IMR-90 (cell line): Measurements from ENCODE around the gene ASPG. TPM values are rescaled to one million over a fixed set of nuclear protein-coding genes. Genes with fewer than 3 reads are reported as not detected.

Experiments
- ATAC-seq: fragments of 200-7000 bp; cut with Tn5 transposase; 2 replicates; pipeline ENCODE4 v1.9.1; 2020; ENCODE audit warnings: low read depth, mild to moderate bottlenecking, moderate library complexity
- BruUV-seq: library from RNA; stranded (reverse); fragments of 400-500 nt; replicated peaks from 2 replicates; lab custom pipeline; 2021; lab: Mats Ljungman, UMichigan
- CTCF ChIA-PET: fragments of 300-600 bp; formaldehyde crosslinking; extraction: SDS; loops from one replicate; lab custom pipeline; 2021; ENCODE audit warnings: antibody characterized with exemption; lab: Yijun Ruan, JAX
- POLR2A ChIA-PET: fragments of 300-600 bp; sonication (Branson Sonifier 250); formaldehyde crosslinking; loops from one replicate; lab custom pipeline; 2022; ENCODE audit warnings: antibody characterized with exemption; ENCODE audit not compliant: unreplicated experiment; lab: Charles Lee
- DNase-seq: peaks from one replicate; pipeline ENCODE4 v3.0.0; 2013
- H2AFZ ChIP-seq: replicated peaks from 2 replicates; pipeline ENCODE3; 2013; ENCODE audit warnings: low read length, mild to moderate bottlenecking; ENCODE audit not compliant: poor library complexity
- H2AK5ac ChIP-seq: 2 replicates; pipeline ENCODE4 v1.6.1; 2013; ENCODE audit warnings: low read depth, low read length, inconsistent platforms
- H2AK9ac ChIP-seq: replicated peaks from 2 replicates; pipeline ENCODE3; 2013; ENCODE audit warnings: mild to moderate bottlenecking, low read depth, low read length, moderate library complexity; ENCODE audit not compliant: poor library complexity
- H2BK120ac ChIP-seq: 2 replicates; pipeline ENCODE4 v1.6.1; 2013; ENCODE audit warnings: low read depth, low read length, inconsistent platforms
- H2BK15ac ChIP-seq: 3 replicates; pipeline ENCODE4 v1.6.1; 2013; ENCODE audit warnings: low read depth, low read length, inconsistent platforms
- H2BK20ac ChIP-seq: 2 replicates; pipeline ENCODE4 v1.6.1; 2013; ENCODE audit warnings: low read depth, mild to moderate bottlenecking, inconsistent platforms, low read length, moderate library complexity
- H2BK5ac ChIP-seq: 2 replicates; pipeline ENCODE4 v1.6.1; 2013; ENCODE audit warnings: mild to moderate bottlenecking, low read depth, low read length, inconsistent platforms; ENCODE audit not compliant: poor library complexity, severe bottlenecking
- H3K14ac ChIP-seq: replicated peaks from 2 replicates; pipeline ENCODE4 v1.6.1; 2013; ENCODE audit warnings: low read depth, low read length, inconsistent platforms
- H3K18ac ChIP-seq: 2 replicates; pipeline ENCODE4 v1.6.1; 2013; ENCODE audit warnings: low read depth, low read length, control low read depth
- H3K23ac ChIP-seq: 2 replicates; pipeline ENCODE4 v1.6.1; 2013; ENCODE audit warnings: low read depth, low read length, inconsistent platforms
- H3K27ac ChIP-seq: 2 replicates; pipeline ENCODE4 v1.5.1; 2013; ENCODE audit warnings: mild to moderate bottlenecking, control low read depth, low read length; ENCODE audit not compliant: insufficient read depth
- H3K27me3 ChIP-seq: 2 replicates; pipeline ENCODE4 v1.6.1; 2013; ENCODE audit warnings: low read length; ENCODE audit not compliant: control insufficient read depth, insufficient read depth
- H3K36me3 ChIP-seq: 2 replicates; pipeline ENCODE4 v1.6.1; 2013; ENCODE audit warnings: low read length, mixed read lengths; ENCODE audit not compliant: control insufficient read depth, insufficient read depth
- H3K4ac ChIP-seq: 2 replicates; pipeline ENCODE4 v1.6.1; 2013; ENCODE audit warnings: low read depth, low read length, inconsistent platforms
- H3K4me1 ChIP-seq: 2 replicates; pipeline ENCODE4 v1.6.1; 2013; ENCODE audit warnings: low read length, mixed read lengths; ENCODE audit not compliant: control insufficient read depth, insufficient read depth
- H3K4me2 ChIP-seq: 2 replicates; pipeline ENCODE4 v1.6.1; 2013; ENCODE audit warnings: low read depth, mild to moderate bottlenecking, control low read depth, low read length, moderate library complexity
- H3K4me3 ChIP-seq: 2 replicates; pipeline ENCODE4 v1.5.1; 2013; ENCODE audit warnings: low read depth, mild to moderate bottlenecking, control low read depth, low read length, moderate library complexity; ENCODE audit not compliant: insufficient read depth
- H3K56ac ChIP-seq: 2 replicates; pipeline ENCODE4 v1.6.1; 2013; ENCODE audit warnings: low read length, inconsistent platforms; ENCODE audit not compliant: insufficient read depth; ENCODE audit errors: extremely low read depth
- H3K79me1 ChIP-seq, 2 experiments: 2 replicates each; pipeline ENCODE4 v1.6.1; 2013; ENCODE audit warnings: low read length in 2 of 2, inconsistent platforms in 1 of 2, low read depth in 1 of 2
- H3K9ac ChIP-seq: 2 replicates; pipeline ENCODE4 v1.6.1; 2013; ENCODE audit warnings: low read depth, low read length, control low read depth
- H3K9me1 ChIP-seq: 2 replicates; pipeline ENCODE4 v1.6.1; 2013; ENCODE audit warnings: low read length, inconsistent platforms; ENCODE audit not compliant: insufficient read depth
- H3K9me3 ChIP-seq: 2 replicates; pipeline ENCODE4 v1.6.1; 2013; ENCODE audit warnings: low read length; ENCODE audit not compliant: control insufficient read depth, insufficient read depth
- H4K20me1 ChIP-seq: 2 replicates; pipeline ENCODE4 v1.6.1; 2013; ENCODE audit warnings: low read length, inconsistent platforms; ENCODE audit not compliant: insufficient read depth
- H4K5ac ChIP-seq: 2 replicates; pipeline ENCODE4 v1.6.1; 2013; ENCODE audit warnings: mild to moderate bottlenecking, low read depth, low read length, control low read depth
- H4K8ac ChIP-seq, 2 experiments: 2 replicates each; pipeline ENCODE4 v1.6.1; 2013; ENCODE audit warnings: low read depth in 2 of 2, low read length in 2 of 2, control low read depth in 1 of 2, inconsistent platforms in 1 of 2
- H4K91ac ChIP-seq: 2 replicates; pipeline ENCODE4 v1.6.1; 2013; ENCODE audit warnings: low read depth, low read length, inconsistent platforms; ENCODE audit not compliant: insufficient read depth
- BHLHE40 ChIP-seq: fragments of 150-350 bp; IDR thresholded peaks from 2 replicates; pipeline ENCODE4 v1.6.1; 2016; ENCODE audit warnings: mild to moderate bottlenecking, low read depth, low read length
- CEBPB ChIP-seq: IDR thresholded peaks from 2 replicates; pipeline ENCODE4 v1.6.1; 2012; ENCODE audit warnings: low read depth, low read length, improper control_type of control experiment
- CHD1 ChIP-seq: IDR thresholded peaks from 2 replicates; pipeline ENCODE4 v1.6.1; 2012; ENCODE audit warnings: low read depth, low read length, improper control_type of control experiment
- CTCF ChIP-seq: conservative IDR thresholded peaks from 2 replicates; pipeline ENCODE4 v1.5.1; 2012; ENCODE audit warnings: mild to moderate bottlenecking, low read depth, low read length, improper control_type of control experiment
- ELK1 ChIP-seq: fragments of 150-350 bp; IDR thresholded peaks from 2 replicates; pipeline ENCODE4 v1.6.1; 2016; ENCODE audit warnings: low read depth, mild to moderate bottlenecking, low read length, moderate library complexity, borderline replicate concordance
- FOS ChIP-seq: fragments of 150-350 bp; IDR thresholded peaks from 2 replicates; pipeline ENCODE4 v1.6.1; 2016; ENCODE audit warnings: low read depth, low read length
- MAFK ChIP-seq: IDR thresholded peaks from 2 replicates; pipeline ENCODE4 v1.6.1; 2012; ENCODE audit warnings: low read depth, low read length, improper control_type of control experiment
- MAZ ChIP-seq: IDR thresholded peaks from 2 replicates; pipeline ENCODE4 v1.6.1; 2012; ENCODE audit warnings: low read depth, mild to moderate bottlenecking, low read length, improper control_type of control experiment, moderate library complexity, borderline replicate concordance
- MXI1 ChIP-seq: IDR thresholded peaks from 2 replicates; pipeline ENCODE4 v1.6.1; 2012; ENCODE audit warnings: low read depth, mild to moderate bottlenecking, low read length, moderate library complexity, borderline replicate concordance
- NFE2L2 ChIP-seq: fragments of 150-350 bp; IDR thresholded peaks from 2 replicates; pipeline ENCODE4 v1.6.1; 2016; ENCODE audit warnings: low read depth, mild to moderate bottlenecking, low read length
- POLR2A ChIP-seq: IDR thresholded peaks from 2 replicates; pipeline ENCODE4 v1.6.1; 2012; ENCODE audit warnings: mild to moderate bottlenecking, low read depth, low read length
- RAD21 ChIP-seq: IDR thresholded peaks from 2 replicates; pipeline ENCODE4 v1.6.1; 2012; ENCODE audit warnings: low read length, improper control_type of control experiment
- RCOR1 ChIP-seq: IDR thresholded peaks from 2 replicates; pipeline ENCODE4 v1.6.1; 2012; ENCODE audit warnings: mild to moderate bottlenecking, low read length, improper control_type of control experiment; ENCODE audit not compliant: insufficient replicate concordance
- RFX5 ChIP-seq: IDR thresholded peaks from 2 replicates; pipeline ENCODE4 v1.8.0; 2012; ENCODE audit warnings: low read depth, mild to moderate bottlenecking, low read length, moderate library complexity
- SMC3 ChIP-seq: fragments of 150-350 bp; IDR thresholded peaks from 2 replicates; pipeline ENCODE4 v1.6.1; 2016; ENCODE audit warnings: low read depth, mild to moderate bottlenecking, antibody characterized with exemption, low read length, moderate library complexity
- USF2 ChIP-seq: fragments of 150-350 bp; IDR thresholded peaks from 2 replicates; pipeline ENCODE4 v1.6.1; 2017; ENCODE audit warnings: mild to moderate bottlenecking, antibody characterized with exemption, low read length, low read depth
- WGBS, 2 experiments: methylation state at CpG; one replicate each; pipeline versions ENCODE4 v1.1.5 to v1.1.7; 2013; ENCODE audit warnings: missing lambda C conversion rate in 2 of 2; ENCODE audit not compliant: insufficient read length in 1 of 2; ENCODE audit errors: extremely low coverage in 2 of 2; 5-methylcytosine and 5-hydroxymethylcytosine counted together
- dilution Hi-C: fragments of 300-500 bp; cut with HindIII; formaldehyde crosslinking; loops from one replicate; pipeline ENCODE4 v1.14.3; 2018; ENCODE audit warnings: low sequenced_read_pairs; ENCODE audit not compliant: unreplicated experiment
- in situ Hi-C: fragments of 300-500 bp; cut with MboI; formaldehyde crosslinking; loops from 3 replicates; pipeline ENCODE4 v1.14.3; 2019; ENCODE audit warnings: low sequenced_read_pairs, inconsistent platforms, mixed read lengths
- intact Hi-C: fragments of 100-400 bp; cut with micrococcal nuclease; formaldehyde crosslinking; loops from 2 replicates; pipeline ENCODE4 v1.10.0; 2022
- polyA plus RNA-seq, 3 experiments: library from polyadenylated mRNA; depleted of rRNA; stranded (reverse); fragments of >200 nt; gene quantifications; 2 replicates each; pipeline ENCODE4 v1.2.3, GENCODE V29; 2012; ENCODE audit warnings: low replicate concordance in 1 of 3
- total RNA-seq: library from RNA; depleted of rRNA; stranded (reverse); fragments of >200 nt; gene quantifications from 2 replicates; pipeline ENCODE4 v1.2.3, GENCODE V29; 2012

The ASPG gene
- total and polyA plus RNA-seq, 2 of the 4 experiments (the other 2 are of a cell fraction): not detected

GRCh38 chr14:104151026-104151381, 65.5 kb downstream of the ASPG start:
- Histone ChIP-seq H3K4me1 (no peaks in the 10 kb centered on the region), H3K4me3 (no peak overlapping the region), H3K9me3 (no peaks in the 10 kb centered on the region; the same call in 1 of the 2 replicates), H3K79me1 (no peaks in the 10 kb centered on the region), H2AK9ac (no peak overlapping the region), H3K56ac (no peak overlapping the region), H3K36me3 (no peaks in the 10 kb centered on the region), H3K23ac (no peak overlapping the region), H2AK5ac (no peak overlapping the region), H3K27me3 (no peaks in the 10 kb centered on the region), H3K14ac (no peak overlapping the region), H2BK5ac (no peak overlapping the region), H3K9me1 (no peaks in the 10 kb centered on the region), H3K9ac (no peak overlapping the region), H3K4ac (no peak overlapping the region), H4K5ac (no peak overlapping the region), H4K91ac (no peak overlapping the region), H4K20me1 (no peaks in the 10 kb centered on the region), H2BK15ac (no peak overlapping the region), H3K4me2 (no peak overlapping the region), H2AFZ (no peak overlapping the region), H2BK120ac (no peak overlapping the region), H2BK20ac (no peak overlapping the region), H3K18ac (no peak overlapping the region), H3K27ac (no peak overlapping the region), H4K8ac (no peak overlapping the region)
- in situ Hi-C loops (no loop called here), dilution Hi-C loops (no loop called here), intact Hi-C loops (no loop called here)
- ChIA-PET CTCF (no interaction called here), POLR2A (no interaction called here)
- DNase-seq: no peak
- WGBS, 2 experiments: no CpG with 5 or more reads among the region's 5 CpGs
- no peak for TF ChIP-seq BHLHE40
- TF ChIP-seq MAZ: no peak
- no peak for TF ChIP-seq POLR2A
- no peak for TF ChIP-seq RCOR1
- TF ChIP-seq FOS: no peak
- no peak for TF ChIP-seq USF2
- TF ChIP-seq MXI1: no peak
- no peak for TF ChIP-seq CHD1
- TF ChIP-seq ELK1: no peak
- no peak for TF ChIP-seq RAD21
- no peak for TF ChIP-seq SMC3
- TF ChIP-seq NFE2L2: no peak
- no peak for TF ChIP-seq RFX5
- TF ChIP-seq MAFK: no peak
- TF ChIP-seq CTCF: no peak
- TF ChIP-seq CEBPB: no peak
- no peak for ATAC-seq
- no TSS peak for BruUV-seq
